Activated naive CD4-positive, alpha-beta T cell treated with anti-CD3 and anti-CD28 coated beads, Interleukin-2, amount 50 U/mL, for 16 hours (primary cell): Measurements from ENCODE around the gene ANLN.
A peak's percentile ranks its signal among the peaks of the same experiment; 100 is the strongest.
"Not testable (repeated sequence)": the region's sequence is repeated elsewhere in the genome, so short reads cannot be mapped to it uniquely, and the experiment has no call there.

Source experiments
- DNase-seq: peaks from one replicate; pipeline ENCODE4 v3.0.0-alpha.2; 2020

The ANLN gene

DNA sequence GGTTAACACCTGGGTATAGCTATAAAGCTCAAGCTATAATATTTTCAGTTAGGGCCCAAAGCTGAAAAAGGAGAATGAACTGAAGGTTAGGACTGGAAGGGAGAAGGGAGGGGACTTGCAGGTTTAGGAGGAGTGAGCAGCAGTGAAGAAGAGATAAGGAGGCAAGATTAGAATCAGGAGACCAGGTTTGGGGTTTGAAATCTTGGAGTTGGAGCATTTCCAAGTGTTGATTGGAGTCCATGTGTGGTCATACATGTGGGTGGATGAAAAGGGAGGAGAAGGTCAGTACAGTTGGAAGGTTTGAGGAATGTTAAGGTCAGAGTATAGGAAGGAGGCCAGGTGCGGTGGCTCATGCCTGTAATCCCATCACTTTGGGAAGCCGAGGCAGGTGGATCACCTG, 8.6 kb upstream of the ANLN start:
- DNase-seq = no peak

DNA sequence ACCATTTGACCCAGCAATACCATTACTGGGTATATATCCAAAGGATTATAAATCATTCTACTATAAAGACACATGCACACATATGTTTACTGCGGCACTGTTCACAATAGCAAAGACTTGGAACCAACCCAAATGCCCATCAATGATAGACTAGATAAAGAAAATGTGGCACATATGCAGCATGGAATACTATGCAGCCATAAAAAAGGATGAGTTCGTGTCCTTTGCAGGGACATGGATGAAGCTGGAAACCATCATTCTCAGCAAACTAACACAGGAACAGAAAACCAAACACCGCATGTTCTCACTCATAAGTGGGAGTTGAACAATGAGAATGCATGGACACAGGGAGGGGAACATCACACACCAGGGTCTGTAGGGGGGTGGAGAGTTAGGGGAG, 6.4 kb upstream of the ANLN start:
- not testable (repeated sequence) for DNase-seq

DNA sequence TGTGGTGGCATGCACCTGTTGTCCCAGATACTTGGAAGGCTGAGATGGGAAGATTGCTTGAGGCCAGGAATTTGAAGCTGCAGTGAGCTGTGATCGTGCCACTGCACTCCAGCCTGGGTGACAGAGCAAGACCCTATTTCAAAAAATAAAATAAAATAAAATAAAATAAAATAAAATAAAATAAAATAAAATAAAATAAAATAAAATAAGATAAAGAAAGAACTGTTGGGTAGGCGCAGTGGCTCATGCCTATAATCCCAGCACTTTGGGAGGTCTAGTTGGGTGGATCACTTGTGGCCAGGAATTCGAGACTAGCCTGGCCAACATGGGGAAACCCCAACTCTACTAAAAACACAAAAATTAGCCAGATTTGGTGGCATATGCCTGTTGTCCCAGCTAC, 4.0 kb upstream of the ANLN start:
- not testable (repeated sequence) for DNase-seq

DNA sequence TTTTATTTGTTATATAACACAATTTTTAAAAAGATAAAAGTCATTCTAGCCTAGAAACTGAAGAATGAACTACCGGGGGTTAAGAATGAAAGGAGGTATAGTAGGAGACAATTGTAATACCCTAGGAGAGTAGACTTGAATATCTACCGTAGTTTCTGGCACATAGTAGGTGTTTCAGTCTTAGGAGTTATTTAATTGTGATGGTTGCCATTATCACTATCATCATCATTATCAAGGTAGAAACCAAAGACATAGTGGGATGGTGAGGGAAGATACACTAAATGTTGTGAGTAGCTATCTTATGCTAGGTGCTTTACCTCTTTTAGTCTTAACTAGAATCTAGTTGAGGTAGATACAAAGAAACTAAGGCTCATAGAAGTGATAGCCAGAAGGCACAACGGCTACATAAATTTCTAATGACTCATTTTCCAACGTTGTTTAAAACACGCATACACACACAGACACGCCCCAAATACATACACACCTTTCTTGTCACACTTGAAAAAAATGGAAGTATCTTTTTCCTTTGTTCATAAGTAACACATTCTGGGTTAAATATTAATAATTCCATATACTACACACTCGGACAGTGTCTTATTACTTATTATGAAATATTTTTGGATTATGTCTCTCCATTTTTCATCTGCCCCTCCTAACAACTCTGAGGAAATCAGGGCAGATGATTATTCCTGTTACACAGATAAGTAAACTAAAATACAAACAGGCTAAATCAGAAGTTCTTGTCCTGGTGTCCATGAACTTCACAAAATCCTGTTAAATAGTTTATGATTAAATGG, 2.0 kb upstream of the ANLN start:
- no peak for DNase-seq

DNA sequence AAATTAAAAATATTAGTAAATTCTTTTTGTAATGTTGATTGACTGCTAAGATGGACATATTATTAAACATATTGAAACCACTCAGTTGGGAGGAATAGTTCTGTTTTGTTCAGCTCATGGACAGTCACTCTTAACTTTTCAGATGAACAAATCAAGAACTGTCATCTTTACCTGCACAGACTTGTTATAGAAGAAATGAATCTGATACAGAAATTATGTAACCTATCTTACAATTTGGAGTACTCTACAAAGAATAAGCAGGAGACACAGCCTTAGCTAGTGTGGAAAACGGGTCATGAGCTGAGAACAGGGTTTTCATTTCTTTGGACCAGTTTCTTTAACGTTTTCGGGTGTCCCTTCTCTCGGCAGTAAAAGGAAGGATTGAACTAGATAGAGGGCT, 1.2 kb upstream of the ANLN start:
- no peak for DNase-seq

DNA sequence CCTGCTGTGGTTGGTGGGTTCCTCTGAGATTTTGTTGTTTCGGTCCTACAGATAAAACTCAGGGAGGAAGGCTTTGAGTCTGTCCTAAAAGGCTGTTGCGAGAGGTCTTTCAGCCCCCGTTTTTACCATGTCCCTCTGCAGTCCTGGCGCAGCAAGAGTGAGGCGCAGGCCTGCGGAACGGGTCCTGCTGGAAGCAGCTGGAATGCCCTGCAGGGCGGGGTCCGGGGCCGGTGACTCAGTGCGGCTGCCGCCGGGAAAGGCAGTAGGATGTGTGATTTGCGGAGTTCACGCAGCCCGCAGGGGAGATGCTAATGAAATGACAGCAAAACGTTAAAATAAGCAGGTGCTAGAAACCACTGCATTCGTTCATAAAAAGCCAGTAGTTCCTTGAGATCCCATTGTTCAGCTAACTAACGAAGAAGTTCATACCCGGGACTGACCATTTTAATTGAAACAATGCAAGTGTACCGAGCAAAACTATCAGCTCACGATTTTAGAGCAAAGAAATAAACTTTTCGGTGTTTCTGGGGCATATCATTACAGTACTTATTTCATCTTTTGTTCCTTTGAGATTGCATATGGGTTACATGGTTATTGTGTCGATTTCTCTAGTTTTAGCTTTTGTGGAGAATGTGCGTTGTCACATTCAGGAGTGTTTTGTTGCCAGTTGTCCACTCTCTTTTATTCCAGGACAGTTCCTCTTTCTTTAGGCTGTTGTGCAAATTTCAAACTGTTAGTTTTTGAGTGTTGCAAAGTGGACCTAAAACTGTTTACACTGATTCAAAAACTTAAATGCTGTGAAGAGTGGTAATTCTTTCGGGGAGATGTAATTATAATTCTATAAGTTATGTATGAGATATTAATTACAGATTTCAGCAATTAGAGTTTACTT, 783 bp downstream of the ANLN start:
- DNase-seq = peak; percentile 45

DNA sequence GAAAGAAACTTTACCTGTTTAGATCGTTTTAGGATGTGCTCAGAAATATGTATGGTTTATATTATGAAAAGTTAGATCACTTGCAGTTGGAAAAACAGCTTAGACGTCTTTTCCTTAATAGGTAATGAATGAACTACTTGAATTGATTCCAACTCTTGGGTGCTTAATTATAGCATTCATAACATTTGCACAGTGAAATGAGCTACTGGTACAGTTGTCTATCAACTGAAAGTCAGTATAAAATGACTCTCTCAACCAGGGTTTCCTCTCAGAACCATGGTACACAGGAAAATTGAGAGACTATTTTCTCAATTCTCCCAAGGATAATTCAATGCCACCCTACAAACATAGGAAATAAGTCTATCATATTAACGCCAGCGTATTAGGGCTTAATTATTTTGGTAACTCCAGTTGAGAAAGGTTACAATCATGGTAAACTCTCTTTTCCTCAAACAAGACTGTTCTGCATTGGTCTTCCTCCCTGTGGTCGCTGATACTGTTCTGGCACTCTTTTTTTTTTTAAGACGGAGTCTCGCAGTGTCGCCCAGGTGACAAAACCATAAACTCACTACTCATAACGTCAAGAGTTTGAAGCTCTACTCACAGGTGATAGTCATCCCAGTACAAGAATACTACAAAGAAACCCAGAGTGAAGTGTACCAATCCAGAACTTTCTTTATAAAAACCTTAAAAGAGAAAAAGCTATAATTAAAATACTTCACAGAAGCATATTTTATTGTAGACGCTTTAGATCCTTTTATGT, 2.0 kb downstream of the ANLN start:
- no peak for DNase-seq

DNA sequence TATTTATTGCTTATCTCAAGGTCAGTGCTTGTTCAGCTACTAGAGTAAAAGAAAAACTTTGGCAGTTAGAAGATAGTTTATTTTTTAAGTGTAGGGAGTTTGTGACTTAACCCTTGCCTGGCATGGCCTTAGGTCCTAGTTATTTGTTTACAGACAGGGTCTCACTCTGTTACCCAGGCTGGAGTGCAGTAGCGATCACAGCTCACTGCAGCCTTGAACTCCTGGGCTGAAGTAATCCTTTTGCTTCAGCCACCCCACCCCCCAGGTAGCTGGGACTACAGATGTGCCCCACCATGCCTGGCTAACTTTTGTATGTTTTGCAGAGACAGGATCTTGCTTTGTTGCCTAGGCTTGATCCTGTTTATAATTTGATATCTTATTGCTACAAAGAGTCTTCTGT, 4.2 kb downstream of the ANLN start:
- DNase-seq = no peak

DNA sequence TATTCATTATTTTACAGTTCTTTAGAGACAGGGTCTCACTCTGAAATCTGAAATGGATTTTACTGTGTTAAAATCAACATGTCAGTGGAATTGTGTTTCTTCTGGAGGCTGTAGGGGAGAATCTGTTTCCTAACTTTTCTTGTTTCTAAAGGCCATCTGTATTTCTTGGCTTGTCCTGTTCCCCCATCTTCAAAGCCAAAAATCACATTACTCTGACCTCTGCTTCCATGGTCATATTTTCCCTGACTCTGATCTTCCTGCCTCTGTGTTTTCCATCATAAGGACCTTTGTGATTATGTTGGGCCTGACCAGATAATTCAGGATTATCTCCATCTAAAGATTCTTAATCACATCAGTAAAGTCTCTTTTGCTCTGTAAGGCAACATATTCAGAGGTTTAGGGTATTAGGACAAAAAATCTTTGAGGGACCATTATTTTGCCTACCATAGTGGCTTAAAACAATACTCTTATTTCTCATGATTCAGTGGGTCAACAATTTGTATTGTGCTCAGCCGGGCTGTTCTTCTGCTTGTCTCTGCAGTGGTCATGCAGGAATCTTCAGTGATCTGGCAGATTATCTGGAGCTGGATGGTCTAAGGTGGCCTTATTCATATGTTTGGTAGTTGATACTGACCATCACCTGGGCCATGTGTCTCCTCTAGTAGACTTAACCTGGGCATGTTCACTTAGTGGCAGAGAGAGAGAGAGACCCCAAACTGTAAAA, 5.7 kb downstream of the ANLN start:
- DNase-seq = no peak

DNA sequence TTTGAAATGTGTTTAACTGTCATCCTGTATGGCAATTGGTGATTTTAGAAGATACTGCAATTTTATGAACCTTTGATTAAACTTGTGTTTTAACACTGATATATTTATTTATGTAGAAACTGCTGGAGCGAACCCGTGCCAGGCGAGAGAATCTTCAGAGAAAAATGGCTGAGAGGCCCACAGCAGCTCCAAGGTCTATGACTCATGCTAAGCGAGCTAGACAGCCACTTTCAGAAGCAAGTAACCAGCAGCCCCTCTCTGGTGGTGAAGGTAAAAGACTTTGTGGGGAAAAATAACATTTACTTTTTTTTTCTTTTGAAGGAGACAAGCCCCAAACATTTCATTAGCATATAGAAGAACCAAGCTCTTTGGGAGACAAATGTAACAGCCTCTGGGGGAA, 6.5 kb downstream of the ANLN start:
- DNase-seq = no peak

DNA sequence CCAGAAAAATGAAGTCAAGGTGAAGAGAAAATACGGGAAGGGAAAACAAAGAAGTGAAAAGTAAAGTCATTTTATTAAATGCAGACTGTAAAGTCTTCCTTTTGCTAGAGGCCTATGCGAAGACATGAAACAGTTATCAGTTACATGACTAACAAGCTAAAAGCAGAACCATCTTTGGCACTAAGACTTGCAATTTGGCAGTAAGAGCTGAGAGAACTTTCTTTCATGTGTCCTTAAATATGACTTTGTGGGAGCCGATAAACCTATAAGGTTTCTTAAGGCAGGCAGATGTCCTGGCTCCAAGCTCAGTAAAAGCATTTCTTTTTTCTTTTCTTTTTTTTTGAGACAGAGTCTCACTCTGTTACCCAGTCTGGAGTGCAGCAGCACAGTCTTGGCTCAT, 10.4 kb downstream of the ANLN start:
- no peak for DNase-seq

DNA sequence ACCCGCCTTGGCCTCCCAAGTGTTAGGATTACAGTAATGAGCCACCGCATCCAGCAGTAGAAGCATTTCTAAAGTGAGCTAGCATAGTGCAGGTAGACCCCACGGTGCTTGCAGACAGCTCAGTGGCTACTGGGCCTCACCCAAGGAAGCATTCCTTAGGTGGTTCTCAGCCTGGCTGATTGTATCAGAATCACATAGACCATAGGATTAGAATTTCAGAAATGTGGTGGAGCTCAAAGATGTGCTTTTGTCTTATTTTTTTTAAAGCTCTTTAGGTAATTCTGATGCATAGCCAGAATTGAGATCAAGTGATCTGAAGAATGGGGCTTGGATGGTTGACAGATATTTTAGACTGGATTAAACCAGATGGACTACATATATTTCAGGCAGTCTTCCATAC, 10.9 kb downstream of the ANLN start:
- DNase-seq = no peak

DNA sequence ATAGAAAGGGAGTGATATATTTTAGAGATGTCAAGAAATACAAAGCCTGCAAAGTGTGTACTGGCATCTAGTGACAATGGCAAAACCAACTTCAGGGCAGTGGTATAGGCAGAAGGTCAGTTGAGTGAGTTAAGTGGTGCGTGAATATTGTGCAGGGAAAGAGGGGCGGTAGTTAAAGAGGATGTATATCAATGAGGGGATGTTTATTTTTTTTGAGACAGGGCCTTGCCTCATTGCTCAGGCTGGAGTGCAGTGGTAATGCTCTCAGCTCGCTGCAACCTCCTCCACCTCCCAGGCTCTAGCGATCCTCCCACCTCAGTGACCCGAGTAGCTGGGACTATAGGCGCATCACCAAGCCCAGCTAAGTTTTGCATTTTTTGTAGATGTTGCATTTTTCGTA, 13.8 kb downstream of the ANLN start:
- no peak for DNase-seq

DNA sequence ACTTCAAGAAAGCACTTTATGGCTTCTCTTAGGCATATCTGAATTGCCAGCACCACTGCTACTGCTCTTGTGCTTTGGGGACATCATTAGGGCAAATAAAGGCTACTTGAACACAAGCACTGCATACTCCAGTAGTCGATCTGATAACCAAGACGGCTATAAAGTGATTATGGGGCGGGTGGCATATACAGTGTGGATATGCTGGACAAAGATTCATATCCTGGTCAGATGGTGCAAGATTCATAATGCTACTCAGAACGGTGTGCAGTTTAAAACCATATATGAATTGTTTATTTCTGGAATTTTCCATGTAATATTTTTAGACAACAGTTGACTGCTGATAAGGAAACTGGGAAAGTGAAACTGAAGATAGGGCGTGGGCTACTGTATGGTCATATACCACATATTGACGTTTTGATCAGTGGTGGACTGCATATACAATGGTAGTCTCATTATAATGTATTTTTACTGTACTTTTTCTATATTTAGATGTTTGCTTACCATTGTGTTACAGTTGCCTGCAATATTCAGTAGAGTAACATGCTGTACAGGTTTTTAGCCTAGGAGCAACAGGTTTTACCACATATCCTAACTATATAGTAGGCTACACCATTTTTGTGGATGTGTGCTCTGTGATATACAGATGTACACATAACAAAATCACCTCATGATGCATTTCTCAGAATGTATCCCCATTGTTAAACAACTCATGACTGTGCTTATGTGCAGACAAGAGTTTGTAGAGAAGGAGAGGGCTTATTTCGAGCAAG, 15.2 kb downstream of the ANLN start:
- DNase-seq = no peak

DNA sequence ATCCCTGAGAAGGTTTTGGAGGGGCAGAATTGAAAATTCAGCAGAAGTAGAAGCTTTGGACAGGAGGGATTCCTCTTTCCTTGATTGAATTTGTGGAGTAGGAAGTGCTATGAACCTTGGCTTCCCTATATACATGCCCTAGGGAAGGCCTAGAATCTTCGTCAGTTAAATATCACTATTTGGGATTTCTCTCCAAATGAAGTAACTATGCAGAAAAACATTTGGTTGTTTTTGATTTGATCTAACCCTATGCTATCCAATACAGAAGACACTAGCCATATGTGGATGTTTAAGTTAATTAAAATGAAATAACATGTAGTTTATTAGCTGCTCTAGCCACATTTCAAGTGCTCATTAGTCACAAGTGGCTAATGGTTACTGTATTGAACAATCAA, 15.7 kb downstream of the ANLN start:
- DNase-seq = no peak

DNA sequence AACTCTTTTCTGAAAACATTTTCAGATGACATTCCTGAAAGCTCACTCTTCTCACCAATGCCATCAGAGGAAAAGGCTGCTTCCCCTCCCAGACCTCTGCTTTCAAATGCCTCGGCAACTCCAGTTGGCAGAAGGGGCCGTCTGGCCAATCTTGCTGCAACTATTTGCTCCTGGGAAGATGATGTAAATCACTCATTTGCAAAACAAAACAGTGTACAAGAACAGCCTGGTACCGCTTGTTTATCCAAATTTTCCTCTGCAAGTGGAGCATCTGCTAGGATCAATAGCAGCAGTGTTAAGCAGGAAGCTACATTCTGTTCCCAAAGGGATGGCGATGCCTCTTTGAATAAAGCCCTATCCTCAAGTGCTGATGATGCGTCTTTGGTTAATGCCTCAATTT, 16.5 kb downstream of the ANLN start:
- DNase-seq = no peak

DNA sequence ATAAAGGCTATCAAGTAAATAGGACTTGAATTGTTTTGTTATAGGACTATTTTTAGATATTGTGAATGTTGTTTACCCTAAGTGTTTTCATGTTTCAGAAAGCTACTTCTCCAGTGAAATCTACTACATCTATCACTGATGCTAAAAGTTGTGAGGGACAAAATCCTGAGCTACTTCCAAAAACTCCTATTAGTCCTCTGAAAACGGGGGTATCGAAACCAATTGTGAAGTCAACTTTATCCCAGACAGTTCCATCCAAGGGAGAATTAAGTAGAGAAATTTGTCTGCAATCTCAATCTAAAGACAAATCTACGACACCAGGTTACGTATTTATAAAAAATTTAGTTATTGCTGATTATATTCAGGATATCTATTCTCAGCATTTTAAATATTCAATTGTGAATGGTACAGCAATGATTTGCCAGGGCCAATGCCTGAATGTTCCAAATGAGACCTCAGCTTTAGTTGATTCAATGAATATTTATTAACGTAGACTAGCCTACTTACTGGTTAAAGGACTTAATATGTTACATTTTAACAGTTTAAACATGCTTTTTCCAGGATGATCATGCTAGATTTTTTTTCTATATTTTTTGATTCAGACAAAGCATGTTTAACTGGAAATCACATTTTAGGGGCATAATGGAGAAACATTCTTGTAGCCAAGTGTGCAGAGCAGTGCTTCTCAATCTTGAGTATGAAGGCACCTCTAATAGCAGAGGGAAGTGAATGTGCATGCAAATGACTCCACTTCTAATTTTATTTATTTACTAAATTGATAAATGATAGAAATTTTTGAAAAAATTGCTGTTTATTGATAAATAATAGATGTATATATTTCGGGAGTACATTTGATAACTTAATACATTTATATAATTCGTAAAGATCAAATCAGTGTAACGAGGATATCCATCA, 18.2 kb downstream of the ANLN start:
- no peak for DNase-seq

DNA sequence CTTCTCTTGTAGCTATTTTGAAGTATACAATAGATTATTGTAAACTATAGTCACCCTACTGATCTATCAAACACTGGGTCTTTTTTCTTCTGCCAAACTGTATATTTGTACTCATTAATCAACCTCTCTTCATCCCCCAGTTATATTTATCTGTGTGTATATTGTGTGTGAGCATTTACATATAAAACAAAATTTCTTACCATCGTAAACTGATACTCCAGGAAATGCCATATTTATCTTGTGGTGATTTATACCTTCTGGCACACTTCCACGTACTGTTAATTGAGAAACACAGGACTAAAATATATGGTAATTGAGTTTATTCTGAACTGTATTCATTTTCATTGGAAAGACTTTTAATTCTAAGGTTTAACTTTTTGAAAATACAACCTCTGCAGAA, 18.9 kb downstream of the ANLN start:
- no peak for DNase-seq

DNA sequence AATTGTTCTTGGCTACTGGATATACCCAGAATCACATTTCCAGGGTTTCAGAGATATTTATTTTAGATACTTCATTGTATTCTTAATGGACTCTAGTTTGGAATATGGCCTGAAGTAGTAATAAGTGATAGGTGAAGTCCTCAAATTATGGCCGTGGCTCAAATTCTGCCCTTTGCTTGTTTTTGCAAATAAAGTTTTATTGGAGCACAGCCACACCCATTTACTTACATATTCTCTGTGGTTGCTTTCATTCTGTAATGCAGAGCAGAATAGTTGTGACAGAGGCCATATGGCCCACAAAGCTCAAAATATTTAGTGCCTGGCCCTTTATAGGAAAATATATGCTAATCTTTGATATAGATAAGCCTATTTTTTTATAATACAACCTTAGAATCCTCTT, 19.5 kb downstream of the ANLN start:
- no peak for DNase-seq

DNA sequence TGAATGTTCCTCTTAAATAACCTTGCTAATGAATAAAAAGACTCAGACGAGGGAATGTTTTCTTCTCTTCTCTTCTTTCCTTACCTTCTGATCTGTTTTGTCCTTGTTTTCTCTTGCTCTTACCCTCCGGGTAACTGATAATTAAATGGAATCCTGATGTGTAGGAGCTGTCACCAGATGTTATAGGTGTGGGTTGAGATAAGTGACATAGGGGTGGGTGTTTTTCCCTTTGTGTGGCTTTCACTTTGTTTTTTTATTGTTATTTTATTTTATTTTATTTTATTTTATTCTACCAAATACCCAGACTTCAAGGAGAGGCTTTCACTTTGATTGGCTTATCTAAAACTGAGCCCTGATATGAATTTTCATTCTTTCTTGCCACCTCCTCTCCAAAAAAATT, 25.5 kb downstream of the ANLN start:
- DNase-seq = no peak

DNA sequence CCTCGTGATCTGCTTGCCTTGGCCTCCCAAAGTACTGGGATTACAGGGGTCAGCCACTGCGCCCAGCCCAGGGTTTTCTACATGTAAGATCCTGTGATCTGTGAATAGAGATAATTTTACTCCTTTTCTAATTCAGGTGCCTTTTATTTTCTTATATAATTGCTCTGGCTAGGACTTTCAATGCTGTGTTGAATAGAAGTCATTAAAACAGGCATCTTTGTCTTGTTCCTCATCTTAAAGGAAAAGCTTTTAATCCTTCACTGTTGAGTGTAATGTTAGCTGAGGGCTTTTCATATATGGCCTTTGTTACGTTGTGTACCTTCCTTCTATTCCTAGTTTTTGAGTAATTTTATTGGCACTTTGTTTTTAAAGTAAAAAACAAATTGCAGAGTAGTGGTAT, 26.6 kb downstream of the ANLN start:
- DNase-seq = no peak
